DND-41 (cell line): ENCODE data around the gene ARHGAP4.

Source experiments
- ATAC-seq: fragments of 200-7000 bp; cut with Tn5 transposase; 3 replicates; pipeline ENCODE4 v1.9.1; 2021; ENCODE audit warnings: low read depth; ENCODE audit not compliant: insufficient read depth
- DNase-seq: peaks from one replicate; pipeline ENCODE4 v3.0.0-alpha.2; 2020
- H2AFZ ChIP-seq: 2 replicates; pipeline ENCODE4 v1.6.0; 2012; ENCODE audit warnings: low read depth, low read length
- H3K27ac ChIP-seq: 2 replicates; pipeline ENCODE4 v1.5.1; 2012; ENCODE audit warnings: low read length, inconsistent platforms
- H3K27me3 ChIP-seq: fragments of 200-600 bp; sonication (generic); 2 replicates; pipeline ENCODE4 v1.6.0; 2012; ENCODE audit warnings: low read length, mild to moderate bottlenecking, inconsistent platforms; ENCODE audit not compliant: insufficient read depth, poor library complexity
- H3K36me3 ChIP-seq: 2 replicates; pipeline ENCODE4 v1.5.1; 2012; ENCODE audit warnings: low read length, inconsistent platforms; ENCODE audit not compliant: insufficient read depth
- H3K4me1 ChIP-seq: 2 replicates; pipeline ENCODE4 v1.5.1; 2012; ENCODE audit warnings: mild to moderate bottlenecking, low read length; ENCODE audit not compliant: insufficient read depth
- H3K4me2 ChIP-seq: 2 replicates; pipeline ENCODE4 v1.6.0; 2012; ENCODE audit warnings: mild to moderate bottlenecking, moderate library complexity, low read length, inconsistent platforms; ENCODE audit not compliant: insufficient read depth
- H3K4me3 ChIP-seq, 2 experiments: fragments of 200-600 bp in 1 of 2; shearing (Covaris generic) in 1 of 2; 2 replicates each; pipeline ENCODE4 v1.5.1; 2012 to 2016; ENCODE audit warnings: inconsistent platforms in 2 of 2, low read length in 2 of 2, mild to moderate bottlenecking in 2 of 2, low read depth in 1 of 2, moderate library complexity in 1 of 2
- H3K79me2 ChIP-seq: 2 replicates; pipeline ENCODE4 v1.6.0; 2012; ENCODE audit warnings: low read length, inconsistent platforms; ENCODE audit not compliant: insufficient read depth
- H3K9ac ChIP-seq: 2 replicates; pipeline ENCODE4 v1.6.0; 2012; ENCODE audit warnings: low read depth, mild to moderate bottlenecking, inconsistent platforms, low read length, moderate library complexity
- H3K9me3 ChIP-seq: 2 replicates; pipeline ENCODE4 v1.5.1; 2012; ENCODE audit warnings: low read length, moderate library complexity, mild to moderate bottlenecking, inconsistent platforms; ENCODE audit not compliant: insufficient read depth, severe bottlenecking
- H4K20me1 ChIP-seq: 2 replicates; pipeline ENCODE4 v1.6.0; 2012; ENCODE audit warnings: low read length; ENCODE audit not compliant: insufficient read depth
- EZH2 ChIP-seq: IDR thresholded peaks from 3 replicates; pipeline ENCODE4 v1.6.1; 2012; ENCODE audit warnings: borderline replicate concordance, low read depth, mild to moderate bottlenecking, moderate library complexity, low read length, inconsistent platforms; ENCODE audit not compliant: severe bottlenecking
- TF ChIP-seq, protein P1 (sequence below): IDR thresholded peaks from 2 replicates; pipeline ENCODE4 v1.5.1; 2012; ENCODE audit warnings: borderline replicate concordance, low read length, moderate library complexity, mild to moderate bottlenecking; ENCODE audit not compliant: poor library complexity, severe bottlenecking; ENCODE audit errors: extremely low read depth

The ARHGAP4 gene

GRCh38 chrX:153921070-153921469, 5.0 kb downstream of the ARHGAP4 start:
- Histone ChIP-seq H3K4me2 (no peak overlapping the region), H3K27me3 (no peaks in the 10 kb centered on the region), H3K4me1 (peaks cover 37% of the 10 kb centered on the region), H3K79me2 (peaks cover 65% of the 10 kb centered on the region), H2AFZ (no peak overlapping the region), H3K4me3 (no peak overlapping the region), H4K20me1 (peaks cover 36% of the 10 kb centered on the region), H3K27ac (no peak overlapping the region), H3K9ac (no peak overlapping the region), H3K36me3 (peaks cover 81% of the 10 kb centered on the region), H3K9me3 (no peaks in the 10 kb centered on the region)
- TF ChIP-seq EZH2 = no peak
- TF ChIP-seq, protein P1, sequence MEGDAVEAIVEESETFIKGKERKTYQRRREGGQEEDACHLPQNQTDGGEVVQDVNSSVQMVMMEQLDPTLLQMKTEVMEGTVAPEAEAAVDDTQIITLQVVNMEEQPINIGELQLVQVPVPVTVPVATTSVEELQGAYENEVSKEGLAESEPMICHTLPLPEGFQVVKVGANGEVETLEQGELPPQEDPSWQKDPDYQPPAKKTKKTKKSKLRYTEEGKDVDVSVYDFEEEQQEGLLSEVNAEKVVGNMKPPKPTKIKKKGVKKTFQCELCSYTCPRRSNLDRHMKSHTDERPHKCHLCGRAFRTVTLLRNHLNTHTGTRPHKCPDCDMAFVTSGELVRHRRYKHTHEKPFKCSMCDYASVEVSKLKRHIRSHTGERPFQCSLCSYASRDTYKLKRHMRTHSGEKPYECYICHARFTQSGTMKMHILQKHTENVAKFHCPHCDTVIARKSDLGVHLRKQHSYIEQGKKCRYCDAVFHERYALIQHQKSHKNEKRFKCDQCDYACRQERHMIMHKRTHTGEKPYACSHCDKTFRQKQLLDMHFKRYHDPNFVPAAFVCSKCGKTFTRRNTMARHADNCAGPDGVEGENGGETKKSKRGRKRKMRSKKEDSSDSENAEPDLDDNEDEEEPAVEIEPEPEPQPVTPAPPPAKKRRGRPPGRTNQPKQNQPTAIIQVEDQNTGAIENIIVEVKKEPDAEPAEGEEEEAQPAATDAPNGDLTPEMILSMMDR = no peak
- no peak for ATAC-seq
- DNase-seq = no peak

DNA sequence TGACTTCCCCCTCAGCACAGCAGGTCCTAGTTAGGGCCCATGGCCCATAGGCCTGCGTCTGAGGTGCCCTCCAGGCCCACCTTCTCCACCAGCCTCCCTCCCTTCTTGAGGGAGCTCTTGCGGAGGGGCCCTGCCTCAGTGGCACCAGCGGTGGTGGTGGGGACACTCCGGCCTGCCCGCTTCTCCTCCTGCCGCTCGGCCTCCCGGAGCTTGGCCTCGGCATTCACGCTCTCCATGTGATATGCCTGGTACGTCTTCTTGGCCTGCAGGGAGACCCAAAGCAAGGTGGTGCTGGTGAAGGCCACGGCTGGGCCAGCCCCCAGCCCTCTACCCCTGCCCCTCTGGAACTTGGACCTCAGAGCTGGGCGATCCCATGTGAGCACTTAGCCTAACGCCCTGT, 5.5 kb downstream of the ARHGAP4 start:
- H3K4me1 ChIP-seq = peaks cover 37% of the 10 kb centered on the region
- no peak for DNase-seq
- peaks cover 86% of the 10 kb centered on the region for H3K36me3 ChIP-seq

DNA sequence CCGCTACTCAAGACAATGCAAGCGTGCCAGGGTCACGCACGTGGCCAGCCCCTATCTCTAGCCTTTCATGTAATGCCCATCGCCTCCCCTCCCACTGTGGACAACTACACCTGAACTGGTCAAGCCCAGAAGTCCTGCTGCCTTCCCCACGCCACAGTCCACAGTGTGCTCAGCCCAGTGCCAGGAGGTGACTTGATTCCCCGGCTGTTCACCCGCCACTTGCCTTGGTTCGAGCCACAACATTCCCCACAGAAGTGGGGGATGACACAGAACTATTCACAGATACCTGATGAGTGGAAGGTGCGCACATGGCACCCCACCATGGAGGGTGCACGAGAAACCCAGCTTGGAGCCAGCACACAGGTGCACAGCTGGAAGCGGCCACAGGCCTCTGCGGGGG, 6.8 kb downstream of the ARHGAP4 start:
- no peak overlapping the region for H3K4me3 ChIP-seq
- H4K20me1 ChIP-seq = peaks cover 42% of the 10 kb centered on the region
- no peaks in the 10 kb centered on the region for H3K9me3 ChIP-seq
- no peak overlapping the region for H3K27ac ChIP-seq
- no peak overlapping the region for H3K4me2 ChIP-seq
- H3K27me3 ChIP-seq = no peaks in the 10 kb centered on the region
- peaks cover 27% of the 10 kb centered on the region for H3K4me1 ChIP-seq
- H3K9ac ChIP-seq = no peak overlapping the region
- peaks cover 47% of the 10 kb centered on the region for H3K79me2 ChIP-seq
- TF ChIP-seq, protein P1 = no peak
- TF ChIP-seq EZH2 = no peak
- H2AFZ ChIP-seq = no peak overlapping the region
- peaks cover 76% of the 10 kb centered on the region for H3K36me3 ChIP-seq
- no peak for DNase-seq
- ATAC-seq = no peak

More for the DNA sequence above, 5.5 kb downstream of the ARHGAP4 start:
- no peak overlapping the region for H3K9ac ChIP-seq
- H4K20me1 ChIP-seq = peaks cover 40% of the 10 kb centered on the region
- ATAC-seq = no peak
- H3K4me3 ChIP-seq = no peak overlapping the region
- no peak overlapping the region; the same call in 1 of the 2 replicates for H3K27ac ChIP-seq
- H3K27me3 ChIP-seq = no peaks in the 10 kb centered on the region
- no peak overlapping the region for H2AFZ ChIP-seq
- no peaks in the 10 kb centered on the region for H3K9me3 ChIP-seq
- H3K79me2 ChIP-seq = peaks cover 60% of the 10 kb centered on the region
- TF ChIP-seq, protein P1 = no peak
- TF ChIP-seq EZH2 = no peak
- H3K4me2 ChIP-seq = no peak overlapping the region

DNA sequence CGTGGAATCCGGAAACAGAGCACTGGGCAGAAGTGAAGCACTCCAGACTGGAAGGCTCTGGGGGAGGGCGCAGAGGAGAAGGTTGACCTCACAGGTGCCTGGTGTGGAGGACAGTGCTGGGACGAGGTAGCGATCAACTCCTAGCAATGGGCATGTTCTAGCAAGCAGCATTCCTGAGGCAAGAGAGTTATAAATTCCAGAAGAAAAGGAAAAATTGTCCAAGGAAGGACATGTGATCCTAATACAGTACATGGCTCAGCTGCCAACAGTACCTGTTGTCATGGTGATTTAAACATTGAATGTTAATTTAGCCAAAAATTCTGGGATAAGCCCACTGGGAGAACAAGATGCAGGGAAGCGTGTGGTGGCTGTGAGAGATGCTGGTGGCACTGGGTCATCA, 8.2 kb downstream of the ARHGAP4 start:
- TF ChIP-seq, protein P1 = no peak
- peaks cover 38% of the 10 kb centered on the region for H4K20me1 ChIP-seq
- no peak overlapping the region for H3K27ac ChIP-seq
- H3K9me3 ChIP-seq = no peaks in the 10 kb centered on the region
- DNase-seq (no peak), ATAC-seq (no peak)
- H3K4me1 ChIP-seq = peaks cover 13% of the 10 kb centered on the region
- no peak overlapping the region for H3K4me3 ChIP-seq
- peaks cover 33% of the 10 kb centered on the region for H3K79me2 ChIP-seq
- H3K9ac ChIP-seq = no peak overlapping the region
- H3K4me2 ChIP-seq = no peak overlapping the region
- H2AFZ ChIP-seq = no peak overlapping the region
- peaks cover 80% of the 10 kb centered on the region for H3K36me3 ChIP-seq
- no peaks in the 10 kb centered on the region for H3K27me3 ChIP-seq
